ENCODE measurements around the gene C19orf81. TPM values are rescaled to one million over a fixed set of nuclear protein-coding genes. Genes with fewer than 3 reads are reported as not detected.

The C19orf81 gene
- polyA plus RNA-seq, 3 donors, result not detected

GRCh38 chr19:50659318-50660087 lies 10.3 kb downstream of the C19orf81 start:
- H3K79me2 ChIP-seq (ENCODE audit: insufficient read depth, low read length), result no peaks in the 10 kb centered on the region
- peak overlapping the region in 1 of 3 experiments; percentile 54 for H3K4me3 ChIP-seq (replicated peaks in 1 of 3; ENCODE audit: low read depth in 2 of 3, low read length in 3 of 3)
- Mint-ChIP-seq H3K36me3 (peaks cover 0 to 4% of the 10 kb centered on the region in 2 donors), H3K27ac (no peak overlapping the region), H3K4me3 (peak overlapping the region; percentile 27 to 77), H3K9me3 (peaks cover 21 to 61% (median 43%) of the 10 kb centered on the region in 7 donors), H3K4me1 (peaks cover 18% of the 10 kb centered on the region), H3K27me3 (ENCODE audit: low read depth in 3 of 3) (peaks cover 47 to 69% (median 66%) of the 10 kb centered on the region in 3 donors)
- WGBS (ENCODE audit: insufficient coverage), result no CpG with 5 or more reads among the region's 37 CpGs
- peaks cover 13 to 32% of the 10 kb centered on the region in 2 donors for H3K27me3 ChIP-seq (ENCODE audit: control insufficient read depth in 2 of 2, insufficient read depth in 2 of 2, low read length in 2 of 2)
- peak overlapping the region; percentile 47 for H3K4me2 ChIP-seq (replicated peaks; ENCODE audit: extremely low read depth, low read length, poor library complexity, severe bottlenecking)
- H3K36me3 ChIP-seq (replicated peaks in 1 of 2; ENCODE audit: control insufficient read depth in 1 of 2, insufficient read depth in 2 of 2, low read length in 2 of 2), result no peaks in the 10 kb centered on the region
- peak overlapping the region; percentile 61 for H2AFZ ChIP-seq (ENCODE audit: insufficient read depth, low read depth, low read length, poor library complexity, severe bottlenecking)
- no peaks in the 10 kb centered on the region for H4K20me1 ChIP-seq (ENCODE audit: insufficient read depth, low read length)
- H3K9me3 ChIP-seq (replicated peaks in 1 of 2; ENCODE audit: control insufficient read depth in 1 of 2, insufficient read depth in 1 of 2, low read length in 2 of 2), result peaks cover 28 to 34% of the 10 kb centered on the region in 2 donors
- H3K4me1 ChIP-seq (ENCODE audit: control insufficient read depth in 1 of 2, insufficient read depth in 2 of 2, low read length in 2 of 2), result peaks cover 14 to 18% of the 10 kb centered on the region in 2 donors
- no peak for TF ChIP-seq CTCF (IDR thresholded peaks at IDR 0.05)
- DNase-seq, result no peak
- no peak overlapping the region for H3K9ac ChIP-seq (ENCODE audit: insufficient read depth, low read length, poor library complexity, severe bottlenecking)
- intact Hi-C loops (cut with micrococcal nuclease), result loop anchor here in 1 of 2 donors (10.0 kb wide), 1 partner anchor 125 kb away; no protein-coding TSS in a partner anchor
- no peak overlapping the region for H3K27ac ChIP-seq (ENCODE audit: low read depth in 1 of 2, low read length in 2 of 2)

- peaks cover 14 to 18% of the 10 kb centered on the region in 2 donors for H3K4me1 ChIP-seq (ENCODE audit: control insufficient read depth in 1 of 2, insufficient read depth in 2 of 2, low read length in 2 of 2)
- no peaks in the 10 kb centered on the region for H4K20me1 ChIP-seq (ENCODE audit: insufficient read depth, low read length)
- no peak overlapping the region for H3K27ac Mint-ChIP-seq
- peaks cover 51 to 73% (median 72%) of the 10 kb centered on the region in 3 donors for H3K27me3 Mint-ChIP-seq (ENCODE audit: low read depth in 3 of 3)
- no peak overlapping the region for H2AFZ ChIP-seq (ENCODE audit: insufficient read depth, low read depth, low read length, poor library complexity, severe bottlenecking)
- H3K79me2 ChIP-seq (ENCODE audit: insufficient read depth, low read length), result no peaks in the 10 kb centered on the region
- no peaks in the 10 kb centered on the region for H3K36me3 ChIP-seq (replicated peaks in 1 of 2; ENCODE audit: control insufficient read depth in 1 of 2, insufficient read depth in 2 of 2, low read length in 2 of 2)
- intact Hi-C loops (cut with micrococcal nuclease), result loop anchor here in 1 of 2 donors (10.0 kb wide), 1 partner anchor 125 kb away; no protein-coding TSS in a partner anchor
- H3K4me3 ChIP-seq (replicated peaks in 1 of 3; ENCODE audit: low read depth in 2 of 3, low read length in 3 of 3), result no peak overlapping the region
- TF ChIP-seq CTCF (IDR thresholded peaks at IDR 0.05), result no peak
- DNase-seq, result no peak
- no peak overlapping the region for H3K9ac ChIP-seq (ENCODE audit: insufficient read depth, low read length, poor library complexity, severe bottlenecking)
- H3K4me2 ChIP-seq (replicated peaks; ENCODE audit: extremely low read depth, low read length, poor library complexity, severe bottlenecking), result no peak overlapping the region
- peaks cover 21 to 60% (median 39%) of the 10 kb centered on the region in 7 donors for H3K9me3 Mint-ChIP-seq
- H3K36me3 Mint-ChIP-seq, result peaks cover 0 to 4% of the 10 kb centered on the region in 2 donors
- peaks cover 18% of the 10 kb centered on the region for H3K4me1 Mint-ChIP-seq
- H3K9me3 ChIP-seq (replicated peaks in 1 of 2; ENCODE audit: control insufficient read depth in 1 of 2, insufficient read depth in 1 of 2, low read length in 2 of 2), result peaks cover 26 to 30% of the 10 kb centered on the region in 2 donors
- WGBS (ENCODE audit: insufficient coverage), result 77% methylated on average over 5 of the region's 6 CpGs
- peaks cover 13 to 34% of the 10 kb centered on the region in 2 donors for H3K27me3 ChIP-seq (ENCODE audit: control insufficient read depth in 2 of 2, insufficient read depth in 2 of 2, low read length in 2 of 2)
- no peak overlapping the region for H3K27ac ChIP-seq (ENCODE audit: low read depth in 1 of 2, low read length in 2 of 2)
- H3K4me3 Mint-ChIP-seq, result peak overlapping the region in 1 of 2 donors; percentile 77
These were observed 10.8 kb downstream of the C19orf81 start for GRCh38 chr19:50660088-50660366.

Measured in CD14-positive monocyte (primary cell).